Trophoblast cell (in vitro differentiated cells and primary cell): ENCODE data around the gene POC1A.

Experiments
- DNase-seq, 2 donors: peaks; one replicate each; pipeline ENCODE4 v3.0.0-alpha.2; 2016
- H2AFZ ChIP-seq: 2 replicates; pipeline ENCODE4 v1.6.1; 2013; ENCODE audit warnings: low read length, moderate library complexity, mild to moderate bottlenecking; ENCODE audit not compliant: insufficient read depth, poor library complexity
- H2AK5ac ChIP-seq: 2 replicates; pipeline ENCODE4 v1.6.1; 2013; ENCODE audit warnings: mild to moderate bottlenecking, low read length
- H2BK120ac ChIP-seq: 2 replicates; pipeline ENCODE4 v1.6.1; 2013; ENCODE audit warnings: low read length, mild to moderate bottlenecking, moderate library complexity; ENCODE audit not compliant: insufficient read depth, poor library complexity
- H2BK12ac ChIP-seq: 2 replicates; pipeline ENCODE4 v1.6.1; 2013; ENCODE audit warnings: mild to moderate bottlenecking, low read length, moderate library complexity
- H2BK5ac ChIP-seq: 2 replicates; pipeline ENCODE4 v1.6.1; 2013; ENCODE audit warnings: low read length, low read depth, moderate library complexity, mild to moderate bottlenecking; ENCODE audit not compliant: poor library complexity
- H3K14ac ChIP-seq: 2 replicates; pipeline ENCODE4 v1.6.1; 2013; ENCODE audit warnings: mild to moderate bottlenecking, low read length
- H3K18ac ChIP-seq: 2 replicates; pipeline ENCODE4 v1.6.1; 2013; ENCODE audit warnings: mild to moderate bottlenecking, low read length
- H3K23ac ChIP-seq: 2 replicates; pipeline ENCODE4 v1.6.1; 2013; ENCODE audit warnings: low read length
- H3K27ac ChIP-seq: 2 replicates; pipeline ENCODE4 v1.5.1; 2013; ENCODE audit warnings: low read depth, mild to moderate bottlenecking, inconsistent platforms, low read length, moderate library complexity
- H3K27me3 ChIP-seq: 2 replicates; pipeline ENCODE4 v1.6.1; 2013; ENCODE audit warnings: inconsistent platforms, mild to moderate bottlenecking, low read length, moderate library complexity; ENCODE audit not compliant: insufficient read depth
- H3K36me3 ChIP-seq, 2 experiments: 1 replicate in 1 of 2; 2 replicates in 1 of 2; pipeline ENCODE4 v1.6.1; 2013; ENCODE audit warnings: low read length in 2 of 2, mild to moderate bottlenecking in 2 of 2, moderate library complexity in 1 of 2; ENCODE audit not compliant: insufficient read depth in 2 of 2, control insufficient read depth in 1 of 2
- H3K4ac ChIP-seq: 2 replicates; pipeline ENCODE4 v1.6.1; 2013; ENCODE audit warnings: low read depth, mild to moderate bottlenecking, low read length, moderate library complexity
- H3K4me1 ChIP-seq, 2 experiments: 1 replicate in 1 of 2; 2 replicates in 1 of 2; pipeline ENCODE4 v1.6.1; 2013; ENCODE audit warnings: low read length in 2 of 2, mild to moderate bottlenecking in 2 of 2, moderate library complexity in 1 of 2; ENCODE audit not compliant: insufficient read depth in 2 of 2, control insufficient read depth in 1 of 2
- H3K4me2 ChIP-seq: 2 replicates; pipeline ENCODE4 v1.6.1; 2013; ENCODE audit warnings: inconsistent platforms, mild to moderate bottlenecking, low read length, moderate library complexity
- H3K4me3 ChIP-seq: 2 replicates; pipeline ENCODE4 v1.5.1; 2013; ENCODE audit warnings: mild to moderate bottlenecking, low read depth, low read length, inconsistent platforms
- H3K79me1 ChIP-seq: one replicate; pipeline ENCODE4 v1.6.1; 2013; ENCODE audit warnings: low read length
- H3K79me2 ChIP-seq: 2 replicates; pipeline ENCODE4 v1.6.1; 2013; ENCODE audit warnings: low read length, mild to moderate bottlenecking; ENCODE audit not compliant: control insufficient read depth, insufficient read depth, poor library complexity
- H3K9ac ChIP-seq: 2 replicates; pipeline ENCODE4 v1.6.1; 2013; ENCODE audit warnings: mild to moderate bottlenecking, low read length
- H3K9me3 ChIP-seq: 2 replicates; pipeline ENCODE4 v1.6.1; 2013; ENCODE audit warnings: low read depth, mild to moderate bottlenecking, control low read depth, inconsistent platforms, low read length; ENCODE audit not compliant: insufficient read depth
- H4K12ac ChIP-seq: 2 replicates; pipeline ENCODE4 v1.6.1; 2013; ENCODE audit warnings: low read depth, mild to moderate bottlenecking, low read length, moderate library complexity
- H4K8ac ChIP-seq: 2 replicates; pipeline ENCODE4 v1.6.1; 2013; ENCODE audit warnings: low read depth, mild to moderate bottlenecking, low read length, moderate library complexity
- H4K91ac ChIP-seq: one replicate; pipeline ENCODE4 v1.6.1; 2013; ENCODE audit warnings: low read depth, mild to moderate bottlenecking, low read length, moderate library complexity
- WGBS: extraction: QIAGEN DNeasy Blood & Tissue Kit; methylation state at CpG from one replicate; pipeline ENCODE4 v1.1.7; 2013; ENCODE audit warnings: missing lambda C conversion rate; ENCODE audit not compliant: insufficient read length, insufficient coverage; ENCODE audit errors: extremely low coverage; 5-methylcytosine and 5-hydroxymethylcytosine counted together

Gene POC1A

DNA sequence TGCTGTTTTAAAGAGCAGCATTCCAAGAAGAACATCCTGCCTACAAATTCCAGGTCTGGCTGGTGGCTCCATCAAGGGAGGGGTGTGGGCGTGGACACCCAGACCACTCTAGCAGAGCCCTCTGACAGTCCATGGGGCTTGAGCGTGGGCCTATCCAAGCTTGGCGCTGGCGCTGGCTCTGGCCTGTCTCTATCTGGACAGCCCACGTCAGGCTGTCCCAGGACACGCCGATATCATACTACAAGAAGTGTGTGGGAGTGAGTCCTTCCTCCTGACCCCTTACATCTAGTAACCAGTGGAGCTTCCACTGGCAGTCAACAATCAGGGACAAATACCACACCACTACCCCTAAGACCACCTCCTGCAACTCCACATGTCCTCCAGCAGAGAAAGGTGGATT, 80.7 kb downstream of the POC1A start:
- Histone ChIP-seq H3K4ac (no peak overlapping the region), H2BK5ac (no peak overlapping the region), H3K23ac (no peak overlapping the region), H4K12ac (no peak overlapping the region), H3K4me2 (no peak overlapping the region), H4K91ac (no peak overlapping the region), H3K9ac (no peak overlapping the region), H2AFZ (no peak overlapping the region), H3K4me3 (no peak overlapping the region), H2BK120ac (no peak overlapping the region), H2AK5ac (no peak overlapping the region), H3K36me3 (peaks cover 8 to 12% of the 10 kb centered on the region in 2 experiments), H3K27me3 (no peaks in the 10 kb centered on the region), H3K79me2 (peaks cover 2% of the 10 kb centered on the region), H3K9me3 (no peaks in the 10 kb centered on the region), H4K8ac (no peak overlapping the region), H3K4me1 (peaks cover 15 to 17% of the 10 kb centered on the region in 2 experiments), H3K18ac (no peak overlapping the region), H3K79me1 (peaks cover 13% of the 10 kb centered on the region), H3K27ac (no peak overlapping the region), H3K14ac (no peak overlapping the region), H2BK12ac (no peak overlapping the region)
- WGBS, result no CpG with 5 or more reads among the region's 7 CpGs
- no peak for DNase-seq

- Histone ChIP-seq H2BK12ac (no peak overlapping the region), H3K27me3 (no peaks in the 10 kb centered on the region), H2BK5ac (no peak overlapping the region), H3K18ac (no peak overlapping the region), H3K27ac (no peak overlapping the region), H3K79me2 (peaks cover 2% of the 10 kb centered on the region), H3K4ac (no peak overlapping the region), H4K12ac (no peak overlapping the region), H3K4me2 (no peak overlapping the region), H2AK5ac (no peak overlapping the region), H4K91ac (no peak overlapping the region), H3K9me3 (no peaks in the 10 kb centered on the region), H3K23ac (no peak overlapping the region), H3K9ac (no peak overlapping the region), H2BK120ac (no peak overlapping the region), H3K4me1 (peaks cover 11 to 15% of the 10 kb centered on the region in 2 experiments), H3K79me1 (peaks cover 11% of the 10 kb centered on the region), H2AFZ (no peak overlapping the region), H4K8ac (no peak overlapping the region), H3K14ac (no peak overlapping the region), H3K4me3 (no peak overlapping the region), H3K36me3 (peaks cover 8 to 12% of the 10 kb centered on the region in 2 experiments)
- no peak for DNase-seq
- no CpG with 5 or more reads among the region's 8 CpGs for WGBS
Measured at GRCh38 chr3:52072471-52072870, 81.8 kb downstream of the POC1A start.

GRCh38 chr3:52072020-52072419, 82.2 kb downstream of the POC1A start:
- H3K27me3 ChIP-seq, result no peaks in the 10 kb centered on the region
- H3K4me1 ChIP-seq, result peaks cover 10 to 11% of the 10 kb centered on the region in 2 experiments
- H3K23ac ChIP-seq, result no peak overlapping the region
- H3K14ac ChIP-seq, result no peak overlapping the region
- no peak overlapping the region for H3K4me3 ChIP-seq
- H4K91ac ChIP-seq, result no peak overlapping the region
- H3K4me2 ChIP-seq, result no peak overlapping the region
- H4K12ac ChIP-seq, result no peak overlapping the region
- H3K9ac ChIP-seq, result no peak overlapping the region
- no peak overlapping the region for H2BK12ac ChIP-seq
- peaks cover 2% of the 10 kb centered on the region for H3K79me2 ChIP-seq
- H2BK5ac ChIP-seq, result no peak overlapping the region
- H3K27ac ChIP-seq, result no peak overlapping the region
- no peak overlapping the region for H4K8ac ChIP-seq
- WGBS, result no CpG with 5 or more reads among the region's 5 CpGs
- H3K79me1 ChIP-seq, result peaks cover 11% of the 10 kb centered on the region
- H2AK5ac ChIP-seq, result no peak overlapping the region
- DNase-seq, result no peak
- H2AFZ ChIP-seq, result no peak overlapping the region
- H3K18ac ChIP-seq, result no peak overlapping the region
- H3K36me3 ChIP-seq, result peaks cover 8 to 12% of the 10 kb centered on the region in 2 experiments
- H3K9me3 ChIP-seq, result no peaks in the 10 kb centered on the region
- no peak overlapping the region for H3K4ac ChIP-seq
- H2BK120ac ChIP-seq, result no peak overlapping the region

GRCh38 chr3:52070724-52071621, 83.2 kb downstream of the POC1A start:
- H3K4ac ChIP-seq, result no peak overlapping the region
- H3K27ac ChIP-seq, result no peak overlapping the region
- no peak overlapping the region for H2BK12ac ChIP-seq
- no peaks in the 10 kb centered on the region for H3K27me3 ChIP-seq
- no peak overlapping the region for H2BK5ac ChIP-seq
- H3K79me2 ChIP-seq, result no peaks in the 10 kb centered on the region
- no peak overlapping the region for H2AK5ac ChIP-seq
- no peak overlapping the region for H3K4me3 ChIP-seq
- no peaks in the 10 kb centered on the region for H3K9me3 ChIP-seq
- H3K18ac ChIP-seq, result no peak overlapping the region
- peaks cover 2 to 4% of the 10 kb centered on the region in 2 experiments for H3K4me1 ChIP-seq
- no peak overlapping the region for H2AFZ ChIP-seq
- H3K23ac ChIP-seq, result no peak overlapping the region
- peaks cover 8 to 12% of the 10 kb centered on the region in 2 experiments for H3K36me3 ChIP-seq
- no peak overlapping the region for H3K14ac ChIP-seq
- H3K4me2 ChIP-seq, result no peak overlapping the region
- no peak overlapping the region for H3K9ac ChIP-seq
- no CpG with 5 or more reads among the region's 22 CpGs for WGBS
- H3K79me1 ChIP-seq, result peaks cover 3% of the 10 kb centered on the region
- DNase-seq, result no peak
- no peak overlapping the region for H2BK120ac ChIP-seq
- H4K12ac ChIP-seq, result no peak overlapping the region
- H4K8ac ChIP-seq, result no peak overlapping the region
- no peak overlapping the region for H4K91ac ChIP-seq
